GM13976 (cell line): ENCODE results near the gene RAD51B.

Experiments used
- DNase-seq: peaks from one replicate; pipeline ENCODE4 v3.0.0; 2012; ENCODE audit warnings: low spot score
- CTCF ChIP-seq: IDR thresholded peaks from 2 replicates; pipeline ENCODE4 v1.5.1; 2012; ENCODE audit warnings: borderline replicate concordance, mild to moderate bottlenecking; ENCODE audit not compliant: insufficient read depth; ENCODE audit errors: extremely low read depth, missing control alignments, control extremely low read depth
- in situ Hi-C: fragments of 300-500 bp; cut with MboI; formaldehyde crosslinking; loops from one replicate; pipeline ENCODE4 v1.12.0; 2022; ENCODE audit warnings: low sequenced_read_pairs, mixed read lengths, inconsistent platforms; ENCODE audit not compliant: unreplicated experiment

The RAD51B gene

DNA sequence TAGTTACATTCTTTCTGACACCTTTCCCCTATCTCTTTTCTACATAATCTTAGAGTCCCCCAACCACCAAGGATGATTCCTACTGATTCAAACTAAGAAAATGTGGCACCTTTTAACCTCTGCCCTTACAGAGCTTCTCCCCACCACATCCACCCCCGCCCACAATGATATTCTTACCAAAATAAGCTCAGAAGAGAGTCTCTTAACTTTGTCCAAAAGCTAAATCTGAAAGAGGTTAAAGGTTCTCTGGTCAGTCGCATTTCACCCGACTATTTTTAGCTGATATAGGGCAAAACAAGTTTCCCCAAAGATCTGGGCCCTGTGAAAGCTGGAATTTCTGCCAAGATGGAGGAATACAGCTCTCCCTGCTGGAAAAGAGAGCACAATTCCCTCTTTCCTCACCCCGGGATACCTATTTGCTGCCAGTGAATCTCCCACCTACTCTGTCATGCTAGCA, 844.7 kb downstream of the RAD51B start:
- DNase-seq, result no peak
- in situ Hi-C loops, result loop anchor here (25.0 kb wide), 1 partner anchor 402 kb away; no protein-coding TSS in a partner anchor
- TF ChIP-seq CTCF, result no peak

DNA sequence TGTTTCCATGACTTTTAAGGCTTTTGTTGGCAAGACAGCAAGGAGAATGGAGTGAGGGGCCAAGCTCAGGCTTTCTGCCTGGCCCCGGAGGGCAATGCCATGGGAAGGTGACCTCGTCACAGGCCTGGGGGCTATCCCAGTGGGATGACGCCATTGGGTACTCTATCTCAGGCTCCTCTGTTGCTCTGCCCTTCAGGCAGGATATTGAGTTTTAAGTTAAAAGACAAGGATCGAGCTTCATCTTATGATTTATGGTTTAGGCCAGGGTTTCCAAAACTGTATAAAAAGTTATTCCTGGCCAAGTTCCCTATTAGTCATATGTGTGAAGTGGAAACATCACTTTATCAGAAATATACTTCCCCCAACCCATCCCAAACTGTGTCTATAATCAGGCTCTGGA, 845.6 kb downstream of the RAD51B start:
- in situ Hi-C loops, result loop anchor here (25.0 kb wide), 1 partner anchor 403 kb away; no protein-coding TSS in a partner anchor
- no peak for TF ChIP-seq CTCF
- DNase-seq, result no peak

- in situ Hi-C loops, result loop anchor here (25.0 kb wide), 1 partner anchor 403 kb away; no protein-coding TSS in a partner anchor
- no peak for DNase-seq
- no peak for TF ChIP-seq CTCF
Observed at GRCh38 chr14:68665792-68666204, 846.2 kb downstream of the RAD51B start.

DNA sequence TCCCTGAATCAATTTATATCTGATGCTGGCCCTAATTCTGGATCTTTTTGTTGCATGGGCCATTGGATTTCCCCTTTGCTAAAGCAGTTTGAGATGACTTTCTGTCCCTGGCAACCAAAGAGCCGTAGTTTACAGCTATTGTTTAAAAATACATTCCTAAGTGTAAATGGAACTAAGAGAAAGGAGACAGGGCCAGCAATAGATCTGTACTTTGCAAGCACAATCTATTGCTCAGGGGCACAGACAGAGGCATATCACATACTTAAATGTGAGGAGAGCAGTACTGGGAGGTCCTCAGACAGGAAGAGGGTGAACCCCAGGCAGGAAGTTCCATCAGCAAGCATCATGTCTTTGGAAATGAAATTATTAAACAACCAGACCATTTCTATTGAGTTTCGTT, 846.7 kb downstream of the RAD51B start:
- in situ Hi-C loops, result loop anchor here (25.0 kb wide), 1 partner anchor 404 kb away; no protein-coding TSS in a partner anchor
- TF ChIP-seq CTCF, result no peak
- no peak for DNase-seq

DNA sequence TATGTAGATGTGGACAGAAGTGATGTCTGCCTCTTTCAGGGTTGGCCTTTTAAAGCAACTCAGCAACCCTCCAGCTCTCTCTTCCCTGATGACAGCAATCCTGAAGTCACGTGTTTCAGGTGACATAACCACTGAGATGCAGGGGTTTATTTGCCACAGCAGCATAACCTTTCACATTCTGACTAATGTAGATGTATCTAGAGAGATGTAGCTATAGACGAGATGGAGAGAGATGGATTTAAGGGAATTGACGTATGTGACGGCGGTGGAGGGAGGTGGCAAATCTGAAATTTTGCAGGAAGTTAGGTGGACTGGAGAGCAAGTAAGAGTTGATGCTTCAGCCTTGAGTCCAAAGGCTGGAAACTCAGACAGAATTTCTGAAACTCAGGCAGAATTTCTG, 847.3 kb downstream of the RAD51B start:
- in situ Hi-C loops, result loop anchor here (25.0 kb wide), 1 partner anchor 405 kb away; no protein-coding TSS in a partner anchor
- DNase-seq, result no peak
- TF ChIP-seq CTCF, result no peak

DNA sequence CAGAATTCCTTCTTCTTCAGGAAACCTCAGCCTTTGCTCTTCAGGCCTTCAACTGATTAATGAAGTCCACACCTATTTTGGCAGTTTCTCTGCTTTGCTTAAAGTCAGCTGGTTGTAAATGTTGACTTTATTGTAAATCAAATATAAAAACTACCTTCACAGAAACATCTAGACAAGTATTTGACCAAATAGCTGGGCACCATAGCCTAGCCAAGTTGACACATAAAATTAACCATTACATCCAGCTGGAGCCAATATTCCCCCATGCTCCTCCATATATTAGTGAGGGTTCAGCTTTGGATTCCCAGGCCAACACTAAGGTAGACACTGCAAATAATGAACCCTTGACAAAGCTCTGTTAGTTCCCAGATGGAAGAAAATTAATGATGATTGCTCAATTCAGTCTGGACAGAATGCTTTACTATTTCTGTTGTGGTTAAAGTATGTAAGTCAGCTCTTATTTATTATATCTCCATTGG, 847.8 kb downstream of the RAD51B start:
- DNase-seq, result no peak
- in situ Hi-C loops, result loop anchor here (25.0 kb wide), 1 partner anchor 405 kb away; no protein-coding TSS in a partner anchor
- TF ChIP-seq CTCF, result no peak
